ENCODE data around the gene NRARP.

DNA sequence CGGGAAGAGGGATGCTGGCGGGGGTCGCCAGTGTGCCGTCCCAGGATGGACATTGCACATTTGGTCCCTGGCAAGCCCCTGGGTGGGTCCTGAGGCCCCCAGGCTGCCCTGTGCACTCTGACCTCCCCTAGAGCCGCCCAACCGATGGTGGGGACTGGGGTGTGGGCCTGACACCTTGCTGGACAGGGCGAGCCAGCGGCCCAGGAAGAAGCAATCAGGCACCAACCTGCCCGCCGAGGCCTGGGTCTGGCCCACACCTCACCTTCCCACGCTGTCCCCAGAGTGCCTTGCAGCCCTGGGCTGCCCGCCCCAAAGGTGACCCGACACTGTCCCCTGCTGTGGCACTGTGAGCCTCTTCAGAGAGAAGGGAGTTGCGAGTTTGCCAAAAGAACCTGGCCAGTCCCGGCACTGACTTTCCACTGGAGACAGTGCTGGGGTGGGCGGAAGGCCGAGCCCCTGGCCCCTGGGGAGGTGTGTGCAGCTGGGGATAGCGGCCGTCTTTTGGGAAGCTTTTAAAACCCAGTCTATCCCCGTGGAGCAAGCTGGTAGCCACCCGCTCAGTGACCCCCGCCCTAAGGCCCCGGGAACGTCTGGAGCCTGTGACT is 12.0 kb upstream of the NRARP start:
- TF ChIP-seq, protein P1, sequence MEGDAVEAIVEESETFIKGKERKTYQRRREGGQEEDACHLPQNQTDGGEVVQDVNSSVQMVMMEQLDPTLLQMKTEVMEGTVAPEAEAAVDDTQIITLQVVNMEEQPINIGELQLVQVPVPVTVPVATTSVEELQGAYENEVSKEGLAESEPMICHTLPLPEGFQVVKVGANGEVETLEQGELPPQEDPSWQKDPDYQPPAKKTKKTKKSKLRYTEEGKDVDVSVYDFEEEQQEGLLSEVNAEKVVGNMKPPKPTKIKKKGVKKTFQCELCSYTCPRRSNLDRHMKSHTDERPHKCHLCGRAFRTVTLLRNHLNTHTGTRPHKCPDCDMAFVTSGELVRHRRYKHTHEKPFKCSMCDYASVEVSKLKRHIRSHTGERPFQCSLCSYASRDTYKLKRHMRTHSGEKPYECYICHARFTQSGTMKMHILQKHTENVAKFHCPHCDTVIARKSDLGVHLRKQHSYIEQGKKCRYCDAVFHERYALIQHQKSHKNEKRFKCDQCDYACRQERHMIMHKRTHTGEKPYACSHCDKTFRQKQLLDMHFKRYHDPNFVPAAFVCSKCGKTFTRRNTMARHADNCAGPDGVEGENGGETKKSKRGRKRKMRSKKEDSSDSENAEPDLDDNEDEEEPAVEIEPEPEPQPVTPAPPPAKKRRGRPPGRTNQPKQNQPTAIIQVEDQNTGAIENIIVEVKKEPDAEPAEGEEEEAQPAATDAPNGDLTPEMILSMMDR (IDR thresholded peaks at IDR 0.05; ENCODE audit: low read depth, low read length, poor library complexity, severe bottlenecking): no peak
- no peak for TF ChIP-seq EZH2phosphoT487 (IDR thresholded peaks at IDR 0.05; ENCODE audit: borderline replicate concordance, low read length)
